Stimulated activated CD8-positive, alpha-beta memory T cell treated with anti-CD3 and anti-CD28 coated beads, Interleukin-4, amount 100 ng/mL, for 1 hour (primary cell): ENCODE measurements around the gene MLST8.
"Not testable (repeated sequence)": the region's sequence is repeated elsewhere in the genome, so short reads cannot be mapped to it uniquely, and the experiment has no call there.

Experiments used
- DNase-seq, 2 donors: peaks; one replicate each; pipeline ENCODE4 v3.0.0-alpha.2; 2020; ENCODE audit warnings: low read depth in 2 of 2, low spot score in 1 of 2

The MLST8 gene

DNA sequence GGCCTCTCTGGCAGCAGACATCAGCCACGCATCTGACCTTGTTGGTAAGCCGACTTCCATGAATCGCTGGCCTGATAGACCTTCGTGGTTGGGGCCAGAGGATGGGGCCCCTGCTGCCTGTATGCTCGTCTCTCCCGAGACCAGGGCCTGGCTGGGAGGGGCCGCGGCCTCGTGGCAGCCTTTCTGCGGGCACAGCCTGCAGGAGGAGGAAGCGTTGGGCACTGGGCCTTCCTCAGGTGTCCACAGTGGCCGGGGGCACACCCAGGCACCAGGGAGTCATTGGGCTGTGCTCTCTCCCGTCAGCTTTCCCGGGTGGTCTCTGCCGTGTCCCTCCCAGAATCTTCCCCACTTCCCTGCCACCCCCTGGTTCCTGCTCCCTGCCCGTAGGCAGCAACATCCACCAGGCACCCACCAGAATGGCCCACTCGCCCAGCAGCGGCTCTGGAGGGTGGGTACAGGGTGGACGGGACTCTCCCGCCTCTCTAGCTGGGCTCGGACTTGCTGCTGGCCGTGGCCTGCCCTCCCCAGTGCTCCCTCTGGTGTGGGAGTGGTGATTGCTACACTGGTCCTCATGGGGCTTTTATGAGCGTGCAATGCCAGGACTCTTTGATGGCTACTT, 24.5 kb downstream of the MLST8 start:
- no peak for DNase-seq

DNA sequence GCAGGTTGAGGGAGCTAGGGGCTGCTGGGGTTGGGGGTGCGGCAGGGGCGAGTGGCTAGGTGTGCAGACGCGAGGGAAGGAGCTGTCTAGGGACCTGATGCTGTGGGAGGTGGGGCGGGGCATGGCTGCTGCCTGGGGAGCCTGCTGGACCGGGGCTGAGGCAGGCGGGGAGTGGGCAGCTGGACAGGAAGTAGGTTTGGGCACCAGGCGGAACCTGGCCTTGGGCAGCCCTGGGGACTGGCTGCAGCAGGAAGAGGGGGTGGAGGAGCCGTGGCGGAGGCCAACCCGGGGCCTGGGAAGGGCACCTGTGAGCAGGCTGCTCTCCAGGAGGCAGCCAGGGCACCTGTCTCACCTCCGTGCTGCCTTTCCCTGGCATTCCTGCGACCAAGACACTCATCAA, 25.1 kb downstream of the MLST8 start:
- no peak for DNase-seq

GRCh38 chr16:2231016-2231931, 26.0 kb downstream of the MLST8 start:
- DNase-seq = no peak

DNA sequence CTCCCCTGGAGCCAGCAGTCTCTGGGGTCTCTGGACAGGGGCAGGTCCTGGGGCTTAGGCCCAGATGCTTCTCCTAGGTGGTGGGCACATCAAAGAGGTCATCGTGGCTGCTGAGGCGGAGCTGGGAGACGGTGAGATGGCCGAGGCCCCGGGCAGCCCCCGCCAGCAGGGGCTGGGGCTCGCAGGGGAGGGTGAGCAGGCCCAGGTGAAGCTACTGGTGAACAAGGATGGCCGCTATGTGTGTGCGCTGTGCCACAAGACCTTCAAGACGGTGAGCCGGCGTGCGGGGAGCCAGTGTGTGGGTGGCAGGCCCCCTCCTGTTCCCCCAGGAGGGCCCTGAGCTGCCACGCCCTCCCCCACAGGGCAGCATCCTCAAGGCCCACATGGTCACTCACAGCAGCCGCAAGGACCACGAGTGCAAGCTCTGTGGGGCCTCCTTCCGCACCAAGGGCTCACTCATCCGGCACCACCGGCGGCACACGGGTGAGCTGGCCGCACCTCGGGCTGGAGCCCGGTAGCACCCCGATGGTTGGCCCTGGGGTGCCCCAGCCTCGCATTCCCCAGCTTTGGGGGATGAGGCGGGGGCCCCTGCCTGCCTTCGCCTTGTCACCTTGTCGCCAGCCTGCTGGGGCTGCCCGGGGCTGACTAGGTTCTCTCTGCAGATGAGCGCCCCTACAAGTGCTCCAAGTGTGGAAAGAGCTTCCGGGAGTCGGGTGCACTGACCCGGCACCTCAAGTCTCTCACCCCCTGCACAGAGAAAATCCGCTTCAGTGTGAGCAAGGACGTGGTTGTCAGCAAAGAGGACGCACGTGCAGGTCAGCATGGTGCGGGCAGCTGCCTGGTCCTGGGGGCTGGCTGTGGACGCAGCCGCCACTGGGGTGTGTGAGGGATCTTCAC, 27.1 kb downstream of the MLST8 start:
- DNase-seq = no peak

DNA sequence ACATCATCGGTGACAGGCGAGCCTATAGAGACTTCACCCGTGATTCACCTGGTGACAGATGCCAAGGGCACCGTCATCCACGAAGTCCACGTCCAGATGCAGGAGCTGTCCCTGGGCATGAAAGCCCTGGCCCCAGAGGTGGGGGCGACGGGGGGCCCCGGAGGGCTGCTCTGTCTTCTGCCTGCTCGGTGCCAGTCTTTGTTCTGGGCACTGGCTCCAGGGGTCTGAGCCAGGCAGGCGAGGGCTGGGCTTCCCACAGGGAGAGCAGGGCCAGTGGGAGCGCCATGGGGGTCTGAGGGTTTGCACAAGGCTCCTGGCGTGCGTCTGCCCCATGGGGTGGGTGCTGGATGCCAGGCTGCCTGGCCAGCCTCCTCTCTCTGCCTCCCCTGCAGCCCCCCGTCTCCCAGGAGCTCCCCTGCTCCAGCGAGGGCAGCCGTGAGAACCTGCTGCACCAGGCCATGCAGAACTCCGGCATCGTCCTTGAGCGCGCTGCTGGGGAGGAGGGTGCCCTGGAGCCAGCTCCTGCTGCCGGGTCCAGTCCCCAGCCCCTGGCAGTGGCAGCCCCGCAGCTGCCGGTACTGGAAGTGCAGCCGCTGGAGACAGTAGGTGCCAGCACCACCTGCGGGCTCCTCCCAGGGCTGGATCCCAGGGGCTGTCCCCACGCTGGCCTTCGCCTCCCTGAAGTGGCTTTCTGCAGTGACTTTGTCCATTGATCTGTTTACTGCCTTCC, 28.0 kb downstream of the MLST8 start:
- no peak for DNase-seq

GRCh38 chr16:2233872-2234812, 28.9 kb downstream of the MLST8 start:
- DNase-seq = no peak

DNA sequence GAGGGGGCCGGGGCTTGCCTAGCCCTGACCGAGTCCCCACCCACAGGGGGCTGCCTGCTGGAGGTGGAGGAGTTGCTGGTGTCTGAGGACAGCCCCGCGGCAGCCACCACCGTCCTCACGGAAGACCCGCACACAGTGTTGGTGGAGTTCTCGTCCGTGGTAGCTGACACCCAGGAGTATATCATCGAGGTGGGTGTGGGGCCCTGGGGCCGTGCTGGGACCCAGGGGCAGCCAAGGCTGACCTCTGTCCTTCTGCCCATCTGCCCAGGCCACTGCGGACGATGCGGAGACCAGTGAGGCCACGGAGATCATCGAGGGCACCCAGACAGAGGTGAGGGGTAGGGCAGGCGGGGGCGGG, 29.5 kb downstream of the MLST8 start:
- no peak for DNase-seq

- no peak for DNase-seq
Observed at GRCh38 chr16:2235234-2235651, 30.0 kb downstream of the MLST8 start.

DNA sequence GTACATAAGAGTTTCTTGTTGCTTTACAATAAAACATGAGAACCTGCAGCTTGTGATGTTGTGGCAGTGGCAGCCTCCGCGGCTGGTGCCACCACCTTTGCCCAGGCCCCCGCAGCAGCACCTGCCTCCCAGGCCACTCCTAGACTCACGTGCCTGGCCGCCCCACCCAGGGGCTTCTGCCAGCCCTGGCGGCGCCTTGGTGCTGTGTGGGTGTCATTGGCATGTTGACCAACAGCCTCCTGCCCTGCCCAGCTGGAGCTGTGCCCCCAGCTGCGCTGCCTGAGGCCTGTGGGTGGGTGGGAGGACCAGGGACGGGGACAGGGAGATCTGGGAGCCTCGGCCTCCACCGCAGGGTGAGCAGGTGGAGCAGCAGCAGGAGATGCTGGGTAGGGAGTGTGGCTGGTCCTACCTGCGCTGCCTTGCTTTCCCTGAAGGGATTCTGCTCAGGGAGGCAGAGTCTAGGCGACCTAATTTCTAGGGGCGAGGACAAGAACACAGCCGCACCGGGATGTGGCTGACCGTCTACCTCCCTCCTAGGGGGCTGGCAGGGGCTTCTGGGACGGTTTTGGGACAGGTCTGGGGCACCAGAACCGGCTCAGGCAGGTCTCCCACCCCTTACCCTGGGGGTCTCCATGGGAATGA, 30.6 kb downstream of the MLST8 start:
- DNase-seq = no peak

DNA sequence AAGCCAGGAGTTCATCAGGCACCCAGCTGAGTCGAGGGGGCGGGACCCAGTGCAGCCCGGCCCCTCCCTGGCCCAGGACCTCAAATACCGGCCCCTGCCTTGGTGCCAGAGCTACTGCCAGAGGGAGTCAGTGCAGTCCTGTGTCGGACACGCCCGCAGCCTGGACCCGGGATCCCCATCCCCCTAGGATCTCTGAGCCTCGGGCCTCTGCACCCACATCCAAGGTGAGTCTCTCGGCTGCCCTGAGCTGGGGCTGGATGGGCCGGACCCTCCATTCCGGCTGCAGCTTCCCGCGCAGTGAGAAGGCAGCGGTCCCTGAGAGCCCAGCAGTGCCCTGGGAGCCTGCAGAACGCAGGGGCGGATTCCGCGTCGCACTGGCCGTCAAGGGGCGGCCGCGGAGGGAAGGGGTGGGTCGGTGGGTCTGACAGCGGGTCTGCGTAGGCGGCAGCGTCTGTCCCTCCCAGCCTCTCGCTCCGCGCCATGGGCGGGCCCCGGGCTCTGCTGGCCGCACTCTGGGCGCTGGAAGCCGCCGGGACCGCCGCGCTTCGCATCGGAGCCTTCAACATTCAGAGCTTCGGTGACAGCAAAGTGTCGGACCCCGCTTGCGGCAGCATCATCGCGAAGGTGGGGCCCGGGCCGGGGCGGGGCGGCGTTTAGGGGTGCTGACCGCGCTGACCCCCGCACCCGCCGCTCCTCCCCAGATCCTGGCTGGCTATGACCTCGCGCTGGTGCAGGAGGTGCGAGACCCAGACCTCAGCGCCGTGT, 31.3 kb downstream of the MLST8 start, which contains the start of gene DNASE1L2:
TSS of gene DNASE1L2 (plus strand) at position 108 of the 765 bp plus-strand sequence. CDS start at position 481, 373 bp downstream.
- DNase-seq = no peak

- no peak for DNase-seq
Observed at GRCh38 chr16:2237102-2237482, 31.8 kb downstream of the MLST8 start.

- DNase-seq = no peak
Observed at GRCh38 chr16:2237493-2238149, 32.4 kb downstream of the MLST8 start.

GRCh38 chr16:2238150-2238837, 33.0 kb downstream of the MLST8 start:
- no peak for DNase-seq

- DNase-seq = no peak
Observed at GRCh38 chr16:2238838-2239675, 33.8 kb downstream of the MLST8 start.

DNA sequence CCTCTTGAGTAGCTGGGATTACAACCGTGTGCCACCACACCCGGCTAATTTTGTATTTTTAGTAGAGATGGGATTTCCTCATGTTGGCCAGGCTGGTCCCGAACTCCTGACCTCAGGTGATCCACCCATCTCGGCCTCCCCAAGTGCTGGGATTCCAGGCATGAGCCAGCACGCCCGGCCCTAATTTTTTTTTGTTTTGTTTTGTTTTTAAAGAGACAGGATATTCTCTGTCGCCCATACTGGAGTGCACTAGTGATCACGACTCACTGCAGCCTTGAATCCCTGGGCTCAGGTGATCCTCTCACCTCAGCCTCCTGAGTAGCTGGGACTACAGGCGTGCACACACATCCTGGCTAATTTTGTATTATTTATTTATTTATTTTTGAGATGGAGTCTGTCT, 35.1 kb downstream of the MLST8 start:
- not testable (repeated sequence) for DNase-seq

- DNase-seq = no peak
Observed at GRCh38 chr16:2242598-2242997, 37.3 kb downstream of the MLST8 start.
